Measurements from ENCODE around the gene KCNQ2. TPM values are rescaled to one million over a fixed set of nuclear protein-coding genes. Genes with fewer than 3 reads are reported as not detected.

KCNQ2 gene
- total and polyA plus RNA-seq, 10 of the 15 experiments (the other 5 are each of a cell fraction or from before 2014, with no cell fraction given) = 0.06 to 0.49 (median 0.26) TPM; not detected in 7

DNA sequence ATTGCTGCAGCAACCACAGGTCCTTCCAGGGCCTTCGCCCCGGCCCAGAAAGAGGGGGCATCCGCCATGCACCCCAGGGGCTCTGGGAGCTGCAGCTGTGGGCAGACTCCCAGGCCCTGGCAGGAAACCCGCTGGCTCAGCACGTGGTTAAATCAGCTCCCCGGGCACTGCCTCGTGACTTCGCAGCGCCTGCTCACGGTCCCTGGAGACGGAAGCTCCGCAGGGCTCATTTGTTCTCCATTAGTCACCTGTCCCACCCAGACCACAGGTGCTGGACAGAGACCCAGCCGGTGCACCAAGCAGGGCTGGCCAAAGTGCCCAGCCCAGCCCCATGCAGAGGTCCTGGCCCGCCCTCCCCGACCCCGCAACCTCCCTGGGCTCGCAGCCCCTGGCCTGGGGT, 14.7 kb downstream of the KCNQ2 start (continued):
- TF ChIP-seq MEF2B (IDR thresholded peaks at IDR 0.05; ENCODE audit: partially characterized antibody, poor library complexity, severe bottlenecking) (peak; percentile 20), ZNF207 (IDR thresholded peaks at IDR 0.05; ENCODE audit: borderline replicate concordance) (no peak), CREM (IDR thresholded peaks at IDR 0.05; ENCODE audit: low read depth) (no peak), POLR2AphosphoS5 (IDR thresholded peaks at IDR 0.05; ENCODE audit: low read length) (no peak), RELB (IDR thresholded peaks at IDR 0.05; ENCODE audit: low read depth) (no peak), ZBTB33 (IDR thresholded peaks at IDR 0.05) (no peak), SREBF1 (IDR thresholded peaks at IDR 0.05; ENCODE audit: low read length) (no peak), DPF2 (IDR thresholded peaks at IDR 0.05) (no peak)
- TF ChIP-seq, protein P1, sequence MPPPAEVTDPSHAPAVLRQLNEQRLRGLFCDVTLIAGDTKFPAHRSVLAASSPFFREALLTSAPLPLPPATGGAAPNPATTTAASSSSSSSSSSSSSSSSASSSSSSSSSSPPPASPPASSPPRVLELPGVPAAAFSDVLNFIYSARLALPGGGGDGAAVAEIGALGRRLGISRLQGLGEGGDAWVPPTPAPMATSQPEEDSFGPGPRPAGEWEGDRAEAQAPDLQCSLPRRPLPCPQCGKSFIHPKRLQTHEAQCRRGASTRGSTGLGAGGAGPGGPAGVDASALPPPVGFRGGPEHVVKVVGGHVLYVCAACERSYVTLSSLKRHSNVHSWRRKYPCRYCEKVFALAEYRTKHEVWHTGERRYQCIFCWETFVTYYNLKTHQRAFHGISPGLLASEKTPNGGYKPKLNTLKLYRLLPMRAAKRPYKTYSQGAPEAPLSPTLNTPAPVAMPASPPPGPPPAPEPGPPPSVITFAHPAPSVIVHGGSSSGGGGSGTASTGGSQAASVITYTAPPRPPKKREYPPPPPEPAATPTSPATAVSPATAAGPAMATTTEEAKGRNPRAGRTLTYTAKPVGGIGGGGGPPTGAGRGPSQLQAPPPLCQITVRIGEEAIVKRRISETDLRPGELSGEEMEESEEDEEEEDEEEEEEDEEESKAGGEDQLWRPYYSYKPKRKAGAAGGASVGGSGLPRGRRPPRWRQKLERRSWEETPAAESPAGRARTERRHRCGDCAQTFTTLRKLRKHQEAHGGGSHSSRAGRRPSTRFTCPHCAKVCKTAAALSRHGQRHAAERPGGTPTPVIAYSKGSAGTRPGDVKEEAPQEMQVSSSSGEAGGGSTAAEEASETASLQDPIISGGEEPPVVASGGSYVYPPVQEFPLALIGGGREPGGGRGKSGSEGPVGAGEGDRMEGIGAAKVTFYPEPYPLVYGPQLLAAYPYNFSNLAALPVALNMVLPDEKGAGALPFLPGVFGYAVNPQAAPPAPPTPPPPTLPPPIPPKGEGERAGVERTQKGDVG (CRISPR knock-in tag; IDR thresholded peaks at IDR 0.05) = no peak
